ENCODE results near the gene KIAA1191.

The KIAA1191 gene

GRCh38 chr5:176400382-176401156, 39.0 kb upstream of the KIAA1191 start:
- H3K27ac ChIP-seq: no peak overlapping the region
- no peaks in the 10 kb centered on the region for H3K27me3 ChIP-seq (ENCODE audit: insufficient read depth, low read depth)
- no peaks in the 10 kb centered on the region for H4K20me1 ChIP-seq (ENCODE audit: insufficient read depth)
- H3K4me1 ChIP-seq (ENCODE audit: low read depth, poor library complexity, severe bottlenecking): peaks cover 17% of the 10 kb centered on the region
- H3K4me2 ChIP-seq: no peak overlapping the region
- H3K4me3 ChIP-seq (IDR thresholded peaks at IDR 0.05; ENCODE audit: insufficient read depth, low read depth, low read length): no peak overlapping the region
- no peak overlapping the region for H2AFZ ChIP-seq (ENCODE audit: low read depth)
- no peak overlapping the region for H3K9ac ChIP-seq
- no peaks in the 10 kb centered on the region for H3K36me3 ChIP-seq (ENCODE audit: insufficient read depth)
- H3K79me2 ChIP-seq (ENCODE audit: insufficient read depth, low read depth): no peaks in the 10 kb centered on the region
- no peak for TF ChIP-seq CTCF (conservative IDR thresholded peaks at IDR 0.05; ENCODE audit: low read depth, low read length)

- peaks cover 14% of the 10 kb centered on the region for H3K4me1 ChIP-seq (ENCODE audit: low read depth, poor library complexity, severe bottlenecking)
- no peak overlapping the region for H3K4me2 ChIP-seq
- no peak overlapping the region for H2AFZ ChIP-seq (ENCODE audit: low read depth)
- H3K9ac ChIP-seq: no peak overlapping the region
- no peaks in the 10 kb centered on the region for H3K79me2 ChIP-seq (ENCODE audit: insufficient read depth, low read depth)
- no peak for TF ChIP-seq CTCF (conservative IDR thresholded peaks at IDR 0.05; ENCODE audit: low read depth, low read length)
- no peak overlapping the region for H3K4me3 ChIP-seq (IDR thresholded peaks at IDR 0.05; ENCODE audit: insufficient read depth, low read depth, low read length)
- H3K27me3 ChIP-seq (ENCODE audit: insufficient read depth, low read depth): no peaks in the 10 kb centered on the region
- H4K20me1 ChIP-seq (ENCODE audit: insufficient read depth): no peaks in the 10 kb centered on the region
- no peaks in the 10 kb centered on the region for H3K36me3 ChIP-seq (ENCODE audit: insufficient read depth)
- no peak overlapping the region for H3K27ac ChIP-seq
Observed at GRCh38 chr5:176397736-176398420, 36.3 kb upstream of the KIAA1191 start.

GRCh38 chr5:176396330-176396729, 34.8 kb upstream of the KIAA1191 start:
- Histone ChIP-seq H3K79me2 (ENCODE audit: insufficient read depth, low read depth) (no peaks in the 10 kb centered on the region), H3K36me3 (ENCODE audit: insufficient read depth) (no peaks in the 10 kb centered on the region), H3K4me1 (ENCODE audit: low read depth, poor library complexity, severe bottlenecking) (peaks cover 14% of the 10 kb centered on the region), H4K20me1 (ENCODE audit: insufficient read depth) (no peaks in the 10 kb centered on the region), H3K27ac (peak overlapping the region; percentile 53), H3K4me2 (peak overlapping the region; percentile 21; the same call in 1 of the 2 replicates), H3K4me3 (IDR thresholded peaks at IDR 0.05; ENCODE audit: insufficient read depth, low read depth, low read length) (no peak overlapping the region), H2AFZ (ENCODE audit: low read depth) (no peak overlapping the region), H3K27me3 (ENCODE audit: insufficient read depth, low read depth) (no peaks in the 10 kb centered on the region), H3K9ac (no peak overlapping the region; the same call in 1 of the 2 replicates)
- TF ChIP-seq CTCF (conservative IDR thresholded peaks at IDR 0.05; ENCODE audit: low read depth, low read length): 0 out of 2 replicates have a peak, but pooled peaks have one; percentile 11

- Histone ChIP-seq H3K4me3 (IDR thresholded peaks at IDR 0.05; ENCODE audit: insufficient read depth, low read depth, low read length) (no peak overlapping the region), H3K27ac (no peak overlapping the region), H3K27me3 (ENCODE audit: insufficient read depth, low read depth) (no peaks in the 10 kb centered on the region), H3K36me3 (ENCODE audit: insufficient read depth) (no peaks in the 10 kb centered on the region), H3K4me2 (no peak overlapping the region), H4K20me1 (ENCODE audit: insufficient read depth) (no peaks in the 10 kb centered on the region), H3K9ac (no peak overlapping the region), H2AFZ (ENCODE audit: low read depth) (no peak overlapping the region), H3K79me2 (ENCODE audit: insufficient read depth, low read depth) (peaks cover 3% of the 10 kb centered on the region; the same call in 1 of the 2 replicates), H3K4me1 (ENCODE audit: low read depth, poor library complexity, severe bottlenecking) (peaks cover 22% of the 10 kb centered on the region)
- TF ChIP-seq CTCF (conservative IDR thresholded peaks at IDR 0.05; ENCODE audit: low read depth, low read length): no peak
Observed at GRCh38 chr5:176394881-176395675, 33.5 kb upstream of the KIAA1191 start.

All from KMS-11 (cell line).